ENCODE data around the gene DUT. TPM values are rescaled to one million over a fixed set of nuclear protein-coding genes. Genes with fewer than 3 reads are reported as not detected.

The DUT gene
- total and polyA plus RNA-seq, 2 experiments from 2014 or later = 82.5 to 420 TPM

DNA sequence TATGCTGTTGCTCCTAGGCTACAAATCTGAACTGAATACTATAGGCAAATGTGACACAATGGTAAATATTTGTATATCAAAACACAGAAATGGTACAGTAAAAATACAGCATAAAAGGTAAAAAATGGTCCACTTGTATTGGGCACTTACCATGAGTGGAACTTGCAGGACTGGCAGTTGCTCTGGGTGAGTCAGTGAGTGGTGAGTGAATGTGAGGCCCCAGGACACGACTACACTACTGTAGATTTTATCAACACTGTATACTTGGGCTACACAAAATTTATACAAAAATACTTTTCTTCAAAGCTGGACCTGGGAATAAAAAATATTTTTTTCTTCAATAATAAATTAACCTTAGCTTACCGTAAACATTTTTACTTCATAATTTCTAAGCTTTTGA lies 41.6 kb upstream of the DUT start:
- H3K4me3 ChIP-seq = no peak overlapping the region
- H3K4me2 ChIP-seq = no peak overlapping the region
- DNase-seq (ENCODE audit: low spot score) = no peak
- ATAC-seq = no peak
- no peak overlapping the region for H3K4me3 Mint-ChIP-seq
- no peaks in the 10 kb centered on the region for H3K9me3 Mint-ChIP-seq
- no peak overlapping the region for H3K27ac Mint-ChIP-seq
- H3K27ac ChIP-seq (ENCODE audit: low read depth) = no peak overlapping the region
- H3K4me1 ChIP-seq (ENCODE audit: insufficient read depth) = peaks cover 22% of the 10 kb centered on the region
- no peaks in the 10 kb centered on the region for H3K9me2 ChIP-seq (ENCODE audit: insufficient read depth)
- H3K79me2 ChIP-seq (replicated peaks; ENCODE audit: insufficient read depth) = no peaks in the 10 kb centered on the region
- H3K27me3 Mint-ChIP-seq (ENCODE audit: insufficient read depth, low read depth, poor library complexity) = peaks cover 1% of the 10 kb centered on the region
- no peaks in the 10 kb centered on the region for H3K36me3 Mint-ChIP-seq (ENCODE audit: low read depth)
- TF ChIP-seq EZH2 (IDR thresholded peaks at IDR 0.05; ENCODE audit: low read depth, unreplicated experiment) = no peak
- TF ChIP-seq NANOG (IDR thresholded peaks at IDR 0.05; ENCODE audit: borderline replicate concordance) = no peak
- no peak for TF ChIP-seq JUNB (IDR thresholded peaks at IDR 0.05; ENCODE audit: unreplicated experiment)
- TF ChIP-seq, protein P1, sequence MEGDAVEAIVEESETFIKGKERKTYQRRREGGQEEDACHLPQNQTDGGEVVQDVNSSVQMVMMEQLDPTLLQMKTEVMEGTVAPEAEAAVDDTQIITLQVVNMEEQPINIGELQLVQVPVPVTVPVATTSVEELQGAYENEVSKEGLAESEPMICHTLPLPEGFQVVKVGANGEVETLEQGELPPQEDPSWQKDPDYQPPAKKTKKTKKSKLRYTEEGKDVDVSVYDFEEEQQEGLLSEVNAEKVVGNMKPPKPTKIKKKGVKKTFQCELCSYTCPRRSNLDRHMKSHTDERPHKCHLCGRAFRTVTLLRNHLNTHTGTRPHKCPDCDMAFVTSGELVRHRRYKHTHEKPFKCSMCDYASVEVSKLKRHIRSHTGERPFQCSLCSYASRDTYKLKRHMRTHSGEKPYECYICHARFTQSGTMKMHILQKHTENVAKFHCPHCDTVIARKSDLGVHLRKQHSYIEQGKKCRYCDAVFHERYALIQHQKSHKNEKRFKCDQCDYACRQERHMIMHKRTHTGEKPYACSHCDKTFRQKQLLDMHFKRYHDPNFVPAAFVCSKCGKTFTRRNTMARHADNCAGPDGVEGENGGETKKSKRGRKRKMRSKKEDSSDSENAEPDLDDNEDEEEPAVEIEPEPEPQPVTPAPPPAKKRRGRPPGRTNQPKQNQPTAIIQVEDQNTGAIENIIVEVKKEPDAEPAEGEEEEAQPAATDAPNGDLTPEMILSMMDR (conservative IDR thresholded peaks at IDR 0.05; ENCODE audit: low read depth in 2 of 2) = no peak
- TF ChIP-seq, protein P2, sequence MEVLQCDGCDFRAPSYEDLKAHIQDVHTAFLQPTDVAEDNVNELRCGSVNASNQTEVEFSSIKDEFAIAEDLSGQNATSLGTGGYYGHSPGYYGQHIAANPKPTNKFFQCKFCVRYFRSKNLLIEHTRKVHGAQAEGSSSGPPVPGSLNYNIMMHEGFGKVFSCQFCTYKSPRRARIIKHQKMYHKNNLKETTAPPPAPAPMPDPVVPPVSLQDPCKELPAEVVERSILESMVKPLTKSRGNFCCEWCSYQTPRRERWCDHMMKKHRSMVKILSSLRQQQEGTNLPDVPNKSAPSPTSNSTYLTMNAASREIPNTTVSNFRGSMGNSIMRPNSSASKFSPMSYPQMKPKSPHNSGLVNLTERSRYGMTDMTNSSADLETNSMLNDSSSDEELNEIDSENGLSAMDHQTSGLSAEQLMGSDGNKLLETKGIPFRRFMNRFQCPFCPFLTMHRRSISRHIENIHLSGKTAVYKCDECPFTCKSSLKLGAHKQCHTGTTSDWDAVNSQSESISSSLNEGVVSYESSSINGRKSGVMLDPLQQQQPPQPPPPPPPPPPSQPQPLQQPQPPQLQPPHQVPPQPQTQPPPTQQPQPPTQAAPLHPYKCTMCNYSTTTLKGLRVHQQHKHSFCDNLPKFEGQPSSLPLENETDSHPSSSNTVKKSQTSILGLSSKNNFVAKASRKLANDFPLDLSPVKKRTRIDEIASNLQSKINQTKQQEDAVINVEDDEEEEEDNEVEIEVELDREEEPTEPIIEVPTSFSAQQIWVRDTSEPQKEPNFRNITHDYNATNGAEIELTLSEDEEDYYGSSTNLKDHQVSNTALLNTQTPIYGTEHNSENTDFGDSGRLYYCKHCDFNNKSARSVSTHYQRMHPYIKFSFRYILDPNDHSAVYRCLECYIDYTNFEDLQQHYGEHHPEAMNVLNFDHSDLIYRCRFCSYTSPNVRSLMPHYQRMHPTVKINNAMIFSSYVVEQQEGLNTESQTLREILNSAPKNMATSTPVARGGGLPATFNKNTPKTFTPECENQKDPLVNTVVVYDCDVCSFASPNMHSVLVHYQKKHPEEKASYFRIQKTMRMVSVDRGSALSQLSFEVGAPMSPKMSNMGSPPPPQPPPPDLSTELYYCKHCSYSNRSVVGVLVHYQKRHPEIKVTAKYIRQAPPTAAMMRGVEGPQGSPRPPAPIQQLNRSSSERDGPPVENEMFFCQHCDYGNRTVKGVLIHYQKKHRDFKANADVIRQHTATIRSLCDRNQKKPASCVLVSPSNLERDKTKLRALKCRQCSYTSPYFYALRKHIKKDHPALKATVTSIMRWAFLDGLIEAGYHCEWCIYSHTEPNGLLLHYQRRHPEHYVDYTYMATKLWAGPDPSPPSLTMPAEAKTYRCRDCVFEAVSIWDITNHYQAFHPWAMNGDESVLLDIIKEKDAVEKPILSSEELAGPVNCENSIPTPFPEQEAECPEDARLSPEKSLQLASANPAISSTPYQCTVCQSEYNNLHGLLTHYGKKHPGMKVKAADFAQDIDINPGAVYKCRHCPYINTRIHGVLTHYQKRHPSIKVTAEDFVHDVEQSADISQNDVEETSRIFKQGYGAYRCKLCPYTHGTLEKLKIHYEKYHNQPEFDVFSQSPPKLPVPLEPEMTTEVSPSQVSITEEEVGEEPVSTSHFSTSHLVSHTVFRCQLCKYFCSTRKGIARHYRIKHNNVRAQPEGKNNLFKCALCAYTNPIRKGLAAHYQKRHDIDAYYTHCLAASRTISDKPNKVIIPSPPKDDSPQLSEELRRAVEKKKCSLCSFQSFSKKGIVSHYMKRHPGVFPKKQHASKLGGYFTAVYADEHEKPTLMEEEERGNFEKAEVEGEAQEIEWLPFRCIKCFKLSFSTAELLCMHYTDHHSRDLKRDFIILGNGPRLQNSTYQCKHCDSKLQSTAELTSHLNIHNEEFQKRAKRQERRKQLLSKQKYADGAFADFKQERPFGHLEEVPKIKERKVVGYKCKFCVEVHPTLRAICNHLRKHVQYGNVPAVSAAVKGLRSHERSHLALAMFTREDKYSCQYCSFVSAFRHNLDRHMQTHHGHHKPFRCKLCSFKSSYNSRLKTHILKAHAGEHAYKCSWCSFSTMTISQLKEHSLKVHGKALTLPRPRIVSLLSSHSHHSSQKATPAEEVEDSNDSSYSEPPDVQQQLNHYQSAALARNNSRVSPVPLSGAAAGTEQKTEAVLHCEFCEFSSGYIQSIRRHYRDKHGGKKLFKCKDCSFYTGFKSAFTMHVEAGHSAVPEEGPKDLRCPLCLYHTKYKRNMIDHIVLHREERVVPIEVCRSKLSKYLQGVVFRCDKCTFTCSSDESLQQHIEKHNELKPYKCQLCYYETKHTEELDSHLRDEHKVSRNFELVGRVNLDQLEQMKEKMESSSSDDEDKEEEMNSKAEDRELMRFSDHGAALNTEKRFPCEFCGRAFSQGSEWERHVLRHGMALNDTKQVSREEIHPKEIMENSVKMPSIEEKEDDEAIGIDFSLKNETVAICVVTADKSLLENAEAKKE (CRISPR knock-in tag; IDR thresholded peaks at IDR 0.05) = no peak
- no peak for TF ChIP-seq POLR2AphosphoS5 (IDR thresholded peaks at IDR 0.05; ENCODE audit: low read depth)
- TF ChIP-seq ZNF331 (CRISPR knock-in tag; IDR thresholded peaks at IDR 0.05; ENCODE audit: low read depth) = no peak
- TF ChIP-seq, protein P3, sequence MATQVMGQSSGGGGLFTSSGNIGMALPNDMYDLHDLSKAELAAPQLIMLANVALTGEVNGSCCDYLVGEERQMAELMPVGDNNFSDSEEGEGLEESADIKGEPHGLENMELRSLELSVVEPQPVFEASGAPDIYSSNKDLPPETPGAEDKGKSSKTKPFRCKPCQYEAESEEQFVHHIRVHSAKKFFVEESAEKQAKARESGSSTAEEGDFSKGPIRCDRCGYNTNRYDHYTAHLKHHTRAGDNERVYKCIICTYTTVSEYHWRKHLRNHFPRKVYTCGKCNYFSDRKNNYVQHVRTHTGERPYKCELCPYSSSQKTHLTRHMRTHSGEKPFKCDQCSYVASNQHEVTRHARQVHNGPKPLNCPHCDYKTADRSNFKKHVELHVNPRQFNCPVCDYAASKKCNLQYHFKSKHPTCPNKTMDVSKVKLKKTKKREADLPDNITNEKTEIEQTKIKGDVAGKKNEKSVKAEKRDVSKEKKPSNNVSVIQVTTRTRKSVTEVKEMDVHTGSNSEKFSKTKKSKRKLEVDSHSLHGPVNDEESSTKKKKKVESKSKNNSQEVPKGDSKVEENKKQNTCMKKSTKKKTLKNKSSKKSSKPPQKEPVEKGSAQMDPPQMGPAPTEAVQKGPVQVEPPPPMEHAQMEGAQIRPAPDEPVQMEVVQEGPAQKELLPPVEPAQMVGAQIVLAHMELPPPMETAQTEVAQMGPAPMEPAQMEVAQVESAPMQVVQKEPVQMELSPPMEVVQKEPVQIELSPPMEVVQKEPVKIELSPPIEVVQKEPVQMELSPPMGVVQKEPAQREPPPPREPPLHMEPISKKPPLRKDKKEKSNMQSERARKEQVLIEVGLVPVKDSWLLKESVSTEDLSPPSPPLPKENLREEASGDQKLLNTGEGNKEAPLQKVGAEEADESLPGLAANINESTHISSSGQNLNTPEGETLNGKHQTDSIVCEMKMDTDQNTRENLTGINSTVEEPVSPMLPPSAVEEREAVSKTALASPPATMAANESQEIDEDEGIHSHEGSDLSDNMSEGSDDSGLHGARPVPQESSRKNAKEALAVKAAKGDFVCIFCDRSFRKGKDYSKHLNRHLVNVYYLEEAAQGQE (IDR thresholded peaks at IDR 0.05; ENCODE audit: unreplicated experiment) = no peak
- no peak for TF ChIP-seq CREB1 (CRISPR knock-in tag; IDR thresholded peaks at IDR 0.05; ENCODE audit: low read depth)
- TF ChIP-seq STAT1 (IDR thresholded peaks at IDR 0.05; ENCODE audit: unreplicated experiment) = no peak
- no peak for TF ChIP-seq ZNF114 (CRISPR knock-in tag; IDR thresholded peaks at IDR 0.05)
- TF ChIP-seq, protein P4, sequence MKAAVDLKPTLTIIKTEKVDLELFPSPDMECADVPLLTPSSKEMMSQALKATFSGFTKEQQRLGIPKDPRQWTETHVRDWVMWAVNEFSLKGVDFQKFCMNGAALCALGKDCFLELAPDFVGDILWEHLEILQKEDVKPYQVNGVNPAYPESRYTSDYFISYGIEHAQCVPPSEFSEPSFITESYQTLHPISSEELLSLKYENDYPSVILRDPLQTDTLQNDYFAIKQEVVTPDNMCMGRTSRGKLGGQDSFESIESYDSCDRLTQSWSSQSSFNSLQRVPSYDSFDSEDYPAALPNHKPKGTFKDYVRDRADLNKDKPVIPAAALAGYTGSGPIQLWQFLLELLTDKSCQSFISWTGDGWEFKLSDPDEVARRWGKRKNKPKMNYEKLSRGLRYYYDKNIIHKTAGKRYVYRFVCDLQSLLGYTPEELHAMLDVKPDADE (IDR thresholded peaks at IDR 0.05) = no peak
- no peak for TF ChIP-seq EZH2phosphoT487 (IDR thresholded peaks at IDR 0.05; ENCODE audit: unreplicated experiment)
- H3K4me1 Mint-ChIP-seq = peaks cover 33% of the 10 kb centered on the region
- no peak overlapping the region for H2AFZ ChIP-seq
- H3K36me3 ChIP-seq (ENCODE audit: insufficient read depth) = no peaks in the 10 kb centered on the region
- no peaks in the 10 kb centered on the region for H3K27me3 ChIP-seq (ENCODE audit: insufficient read depth)
- no peaks in the 10 kb centered on the region for H3F3A ChIP-seq (replicated peaks; ENCODE audit: low read depth)
- H4K20me1 ChIP-seq (replicated peaks; ENCODE audit: insufficient read depth) = no peaks in the 10 kb centered on the region
